C4-2B (cell line): Measurements from ENCODE around the gene C6orf163.

ENCODE experiments used
- ZFX ChIP-seq: fragments of 450-650 bp; IDR thresholded peaks from 2 replicates; pipeline ENCODE4 v1.6.1; 2017
- TF ChIP-seq, protein P1 (sequence below): fragments of 450-650 bp; conservative IDR thresholded peaks from 2 replicates; pipeline ENCODE4 v1.5.1; 2017; ENCODE audit warnings: mild to moderate bottlenecking

DNA sequence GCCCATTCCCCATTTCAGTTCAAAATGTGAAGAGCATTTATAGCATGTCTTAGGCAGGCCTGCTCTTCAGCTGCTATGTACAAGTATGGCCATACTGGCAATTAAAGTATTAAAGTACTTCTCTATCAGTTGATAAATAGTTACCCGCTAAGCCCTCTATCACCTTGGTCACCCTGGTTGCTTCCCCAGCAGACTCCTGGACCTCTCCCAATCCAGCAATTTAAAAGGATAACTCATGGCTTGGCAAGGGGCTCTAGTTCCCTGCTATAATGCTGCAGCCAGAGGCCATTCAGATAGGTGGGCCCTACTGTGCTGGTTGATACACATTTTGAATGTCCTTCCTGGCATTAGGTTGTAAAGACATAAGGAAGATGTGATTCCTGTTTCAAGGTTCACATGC lies 7.0 kb downstream of the C6orf163 start:
- TF ChIP-seq, protein P1, sequence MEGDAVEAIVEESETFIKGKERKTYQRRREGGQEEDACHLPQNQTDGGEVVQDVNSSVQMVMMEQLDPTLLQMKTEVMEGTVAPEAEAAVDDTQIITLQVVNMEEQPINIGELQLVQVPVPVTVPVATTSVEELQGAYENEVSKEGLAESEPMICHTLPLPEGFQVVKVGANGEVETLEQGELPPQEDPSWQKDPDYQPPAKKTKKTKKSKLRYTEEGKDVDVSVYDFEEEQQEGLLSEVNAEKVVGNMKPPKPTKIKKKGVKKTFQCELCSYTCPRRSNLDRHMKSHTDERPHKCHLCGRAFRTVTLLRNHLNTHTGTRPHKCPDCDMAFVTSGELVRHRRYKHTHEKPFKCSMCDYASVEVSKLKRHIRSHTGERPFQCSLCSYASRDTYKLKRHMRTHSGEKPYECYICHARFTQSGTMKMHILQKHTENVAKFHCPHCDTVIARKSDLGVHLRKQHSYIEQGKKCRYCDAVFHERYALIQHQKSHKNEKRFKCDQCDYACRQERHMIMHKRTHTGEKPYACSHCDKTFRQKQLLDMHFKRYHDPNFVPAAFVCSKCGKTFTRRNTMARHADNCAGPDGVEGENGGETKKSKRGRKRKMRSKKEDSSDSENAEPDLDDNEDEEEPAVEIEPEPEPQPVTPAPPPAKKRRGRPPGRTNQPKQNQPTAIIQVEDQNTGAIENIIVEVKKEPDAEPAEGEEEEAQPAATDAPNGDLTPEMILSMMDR: no peak
- TF ChIP-seq ZFX: no peak
